Measurements from ENCODE around the gene CHIT1. TPM values are rescaled to one million over a fixed set of nuclear protein-coding genes. Genes with fewer than 3 reads are reported as not detected.

Gene CHIT1
- total and polyA plus RNA-seq, 2 of the 13 experiments (the other 11 are each of a cell fraction or from before 2014, with no cell fraction given), result not detected

DNA sequence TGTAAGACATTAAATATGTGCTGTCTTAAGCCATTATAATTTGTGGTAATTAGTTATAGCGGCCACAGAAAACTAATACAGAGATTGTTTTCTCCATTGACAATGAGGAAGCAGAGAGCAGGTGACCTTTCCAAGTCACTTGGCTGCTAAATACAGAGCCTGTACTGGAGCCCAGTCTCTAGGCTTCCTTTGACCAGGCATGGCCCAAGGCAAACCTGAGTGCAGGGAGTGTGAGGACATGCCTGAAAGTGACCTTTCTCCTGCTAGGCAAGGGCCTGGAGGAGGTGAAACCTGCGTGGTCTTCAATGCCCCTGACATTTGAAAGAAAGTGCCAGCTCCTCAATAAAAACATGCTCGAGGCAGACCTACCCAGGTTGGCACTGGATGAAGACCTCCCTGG lies 30.5 kb downstream of the CHIT1 start (continued):
- TF ChIP-seq ZNF543 (CRISPR knock-in tag; IDR thresholded peaks at IDR 0.05), result no peak
- no peak for TF ChIP-seq ATF7-NPFF (CRISPR knock-in tag; IDR thresholded peaks at IDR 0.05; ENCODE audit: low read depth)
- TF ChIP-seq ZNF326 (CRISPR knock-in tag; IDR thresholded peaks at IDR 0.05; ENCODE audit: borderline replicate concordance), result no peak
- TF ChIP-seq SNRNP70 (IDR thresholded peaks at IDR 0.05; ENCODE audit: low read depth, low read length), result no peak
- TF ChIP-seq ZNF678 (CRISPR knock-in tag; IDR thresholded peaks at IDR 0.05), result no peak
- no peak for TF ChIP-seq RBAK (CRISPR knock-in tag; IDR thresholded peaks at IDR 0.05)
- TF ChIP-seq ZNF496 (CRISPR knock-in tag; IDR thresholded peaks at IDR 0.05; ENCODE audit: insufficient replicate concordance), result no peak
- TF ChIP-seq PCBP2 (optimal IDR thresholded peaks at IDR 0.05; ENCODE audit: low read depth, low read length, poor library complexity, severe bottlenecking), result no peak
- TF ChIP-seq, protein P1, sequence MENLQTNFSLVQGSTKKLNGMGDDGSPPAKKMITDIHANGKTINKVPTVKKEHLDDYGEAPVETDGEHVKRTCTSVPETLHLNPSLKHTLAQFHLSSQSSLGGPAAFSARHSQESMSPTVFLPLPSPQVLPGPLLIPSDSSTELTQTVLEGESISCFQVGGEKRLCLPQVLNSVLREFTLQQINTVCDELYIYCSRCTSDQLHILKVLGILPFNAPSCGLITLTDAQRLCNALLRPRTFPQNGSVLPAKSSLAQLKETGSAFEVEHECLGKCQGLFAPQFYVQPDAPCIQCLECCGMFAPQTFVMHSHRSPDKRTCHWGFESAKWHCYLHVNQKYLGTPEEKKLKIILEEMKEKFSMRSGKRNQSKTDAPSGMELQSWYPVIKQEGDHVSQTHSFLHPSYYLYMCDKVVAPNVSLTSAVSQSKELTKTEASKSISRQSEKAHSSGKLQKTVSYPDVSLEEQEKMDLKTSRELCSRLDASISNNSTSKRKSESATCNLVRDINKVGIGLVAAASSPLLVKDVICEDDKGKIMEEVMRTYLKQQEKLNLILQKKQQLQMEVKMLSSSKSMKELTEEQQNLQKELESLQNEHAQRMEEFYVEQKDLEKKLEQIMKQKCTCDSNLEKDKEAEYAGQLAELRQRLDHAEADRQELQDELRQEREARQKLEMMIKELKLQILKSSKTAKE (CRISPR knock-in tag; IDR thresholded peaks at IDR 0.05; ENCODE audit: borderline replicate concordance), result no peak
- TF ChIP-seq ZNF20 (CRISPR knock-in tag; IDR thresholded peaks at IDR 0.05), result no peak
- TF ChIP-seq, protein P2, sequence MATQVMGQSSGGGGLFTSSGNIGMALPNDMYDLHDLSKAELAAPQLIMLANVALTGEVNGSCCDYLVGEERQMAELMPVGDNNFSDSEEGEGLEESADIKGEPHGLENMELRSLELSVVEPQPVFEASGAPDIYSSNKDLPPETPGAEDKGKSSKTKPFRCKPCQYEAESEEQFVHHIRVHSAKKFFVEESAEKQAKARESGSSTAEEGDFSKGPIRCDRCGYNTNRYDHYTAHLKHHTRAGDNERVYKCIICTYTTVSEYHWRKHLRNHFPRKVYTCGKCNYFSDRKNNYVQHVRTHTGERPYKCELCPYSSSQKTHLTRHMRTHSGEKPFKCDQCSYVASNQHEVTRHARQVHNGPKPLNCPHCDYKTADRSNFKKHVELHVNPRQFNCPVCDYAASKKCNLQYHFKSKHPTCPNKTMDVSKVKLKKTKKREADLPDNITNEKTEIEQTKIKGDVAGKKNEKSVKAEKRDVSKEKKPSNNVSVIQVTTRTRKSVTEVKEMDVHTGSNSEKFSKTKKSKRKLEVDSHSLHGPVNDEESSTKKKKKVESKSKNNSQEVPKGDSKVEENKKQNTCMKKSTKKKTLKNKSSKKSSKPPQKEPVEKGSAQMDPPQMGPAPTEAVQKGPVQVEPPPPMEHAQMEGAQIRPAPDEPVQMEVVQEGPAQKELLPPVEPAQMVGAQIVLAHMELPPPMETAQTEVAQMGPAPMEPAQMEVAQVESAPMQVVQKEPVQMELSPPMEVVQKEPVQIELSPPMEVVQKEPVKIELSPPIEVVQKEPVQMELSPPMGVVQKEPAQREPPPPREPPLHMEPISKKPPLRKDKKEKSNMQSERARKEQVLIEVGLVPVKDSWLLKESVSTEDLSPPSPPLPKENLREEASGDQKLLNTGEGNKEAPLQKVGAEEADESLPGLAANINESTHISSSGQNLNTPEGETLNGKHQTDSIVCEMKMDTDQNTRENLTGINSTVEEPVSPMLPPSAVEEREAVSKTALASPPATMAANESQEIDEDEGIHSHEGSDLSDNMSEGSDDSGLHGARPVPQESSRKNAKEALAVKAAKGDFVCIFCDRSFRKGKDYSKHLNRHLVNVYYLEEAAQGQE (IDR thresholded peaks at IDR 0.05; ENCODE audit: borderline replicate concordance in 1 of 2, low read depth in 1 of 2, low read length in 2 of 2), result no peak

Measured in HepG2 (cell line).